Suppressor macrophage (primary cell): ENCODE data around the gene SRGAP2B.
"Not testable (repeated sequence)": the region's sequence is repeated elsewhere in the genome, so short reads cannot be mapped to it uniquely, and the experiment has no call there.

Experiments
- DNase-seq, 4 experiments: peaks; one replicate each; pipeline ENCODE4 v3.0.0-alpha.2; 2020 to 2022

The SRGAP2B gene

GRCh38 chr1:145041519-145041918, 53.6 kb downstream of the SRGAP2B start:
- not testable (repeated sequence) for DNase-seq

DNA sequence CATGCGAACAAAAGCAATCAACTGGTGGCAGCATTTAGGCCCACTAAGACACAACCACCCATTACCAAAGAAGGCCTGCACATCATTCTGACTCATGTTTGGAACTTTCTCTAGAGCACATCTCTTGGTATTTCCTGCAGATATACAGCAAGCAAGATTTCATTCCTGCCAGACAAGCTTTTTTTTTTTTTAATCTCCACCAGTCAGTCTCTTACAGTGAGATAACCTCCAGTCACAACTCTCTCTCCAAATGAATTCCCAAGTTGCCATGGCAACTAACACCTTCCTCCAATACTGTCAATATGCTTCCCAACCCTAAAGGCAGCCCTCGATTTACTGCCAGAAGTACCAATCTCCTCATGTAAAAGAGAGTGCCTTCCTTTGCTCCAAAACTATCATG, 59.1 kb downstream of the SRGAP2B start:
- not testable (repeated sequence) for DNase-seq

GRCh38 chr1:145033523-145033922, 61.6 kb downstream of the SRGAP2B start:
- not testable (repeated sequence) for DNase-seq

DNA sequence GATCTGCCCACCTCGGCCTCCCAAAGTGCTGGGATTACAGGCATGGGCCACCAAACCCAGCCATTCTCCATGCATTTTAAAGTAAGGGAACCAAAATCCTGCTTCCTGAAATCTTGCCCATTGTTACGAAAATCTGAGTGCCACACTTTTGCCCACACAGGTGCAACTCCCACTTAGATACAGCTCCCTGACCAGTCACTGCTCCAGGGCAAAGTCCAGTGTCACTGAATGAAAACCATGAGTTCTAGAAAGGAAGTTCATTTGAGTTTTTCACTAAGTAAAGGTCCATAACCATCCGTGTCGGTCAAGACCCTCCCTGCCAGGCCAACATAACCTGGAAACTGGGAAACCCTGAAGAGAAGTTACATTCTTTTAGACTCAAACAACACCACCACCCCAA, 67.9 kb downstream of the SRGAP2B start:
- DNase-seq = not testable (repeated sequence)

DNA sequence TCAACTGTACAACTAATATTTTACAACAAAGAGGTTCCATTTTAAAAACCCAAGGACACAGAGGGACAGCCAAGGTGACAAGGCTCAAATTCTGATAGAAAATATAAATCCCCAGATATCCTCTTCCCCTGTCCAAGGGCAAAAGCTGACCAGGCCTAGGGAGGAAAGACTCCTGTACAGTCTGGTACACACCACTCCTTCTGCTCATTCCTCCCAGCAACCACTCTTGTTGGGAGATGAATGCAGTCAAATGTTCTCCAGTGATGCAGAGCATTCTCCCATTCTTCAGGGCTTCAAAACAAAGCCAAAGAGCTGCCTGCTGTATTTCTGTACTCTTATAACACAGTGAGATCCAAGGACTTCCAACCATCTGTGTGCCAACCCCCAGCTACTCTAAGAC, 69.8 kb downstream of the SRGAP2B start:
- not testable (repeated sequence) for DNase-seq

GRCh38 chr1:145022259-145022658, 72.9 kb downstream of the SRGAP2B start:
- not testable (repeated sequence) for DNase-seq

DNA sequence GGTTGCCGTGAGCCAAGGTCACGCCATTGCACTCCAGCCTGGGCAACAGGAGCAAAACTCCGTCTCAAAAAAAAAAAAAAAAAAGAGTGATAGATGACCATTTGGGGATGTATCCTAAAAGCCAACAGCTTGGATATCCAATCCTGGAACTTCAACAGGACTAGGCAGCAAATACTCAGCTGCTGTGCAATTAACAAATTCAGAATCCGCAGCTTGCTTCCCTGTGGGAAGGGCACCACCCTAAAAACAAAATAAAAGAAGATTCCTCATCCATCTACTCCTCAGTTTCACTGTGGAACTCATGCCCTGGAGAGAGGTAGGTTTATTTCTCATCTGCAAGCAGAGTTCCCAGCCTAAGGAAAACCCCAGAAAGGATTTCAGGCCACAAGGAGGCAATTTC, 73.4 kb downstream of the SRGAP2B start:
- not testable (repeated sequence) for DNase-seq

DNA sequence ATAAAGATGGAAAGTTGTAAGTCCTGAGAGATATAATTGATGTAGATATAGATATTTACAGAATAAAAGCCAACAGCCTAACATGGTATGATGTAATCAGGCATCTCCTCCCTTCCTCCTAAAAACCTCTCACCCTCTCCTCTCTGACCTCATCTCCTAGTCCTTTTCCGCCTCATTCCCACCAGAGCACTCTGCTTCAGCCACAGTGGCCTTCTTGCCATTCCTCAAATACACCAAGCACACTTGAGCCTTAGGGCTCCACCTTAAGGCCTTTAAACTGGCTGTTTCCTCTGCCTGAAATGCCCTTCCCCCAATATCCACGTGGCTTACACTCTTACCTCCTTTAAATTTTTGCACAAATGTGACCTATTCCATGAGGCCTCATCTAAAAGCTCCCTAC, 75.4 kb downstream of the SRGAP2B start:
- DNase-seq = not testable (repeated sequence)

DNA sequence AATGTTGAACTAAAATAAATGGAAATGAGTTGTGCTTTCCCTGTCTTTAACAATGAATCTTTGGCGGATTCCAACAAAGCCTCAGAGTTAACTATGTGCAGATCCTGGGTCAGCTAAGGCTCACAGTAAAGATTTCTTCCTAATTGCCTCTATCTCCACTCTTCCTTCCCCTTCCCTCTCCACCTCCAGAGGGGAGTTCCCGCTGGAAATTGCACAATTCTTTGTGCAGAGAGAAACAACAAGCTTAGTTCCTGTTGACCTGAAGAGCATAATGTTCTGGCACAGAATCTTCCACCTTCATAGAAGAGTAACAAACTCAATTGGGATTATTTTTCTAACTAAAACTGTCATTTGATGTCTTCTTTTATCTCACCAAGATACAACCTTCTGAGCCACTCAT, 77.4 kb downstream of the SRGAP2B start:
- DNase-seq = peak; percentile 0 to 26 (median 14)

DNA sequence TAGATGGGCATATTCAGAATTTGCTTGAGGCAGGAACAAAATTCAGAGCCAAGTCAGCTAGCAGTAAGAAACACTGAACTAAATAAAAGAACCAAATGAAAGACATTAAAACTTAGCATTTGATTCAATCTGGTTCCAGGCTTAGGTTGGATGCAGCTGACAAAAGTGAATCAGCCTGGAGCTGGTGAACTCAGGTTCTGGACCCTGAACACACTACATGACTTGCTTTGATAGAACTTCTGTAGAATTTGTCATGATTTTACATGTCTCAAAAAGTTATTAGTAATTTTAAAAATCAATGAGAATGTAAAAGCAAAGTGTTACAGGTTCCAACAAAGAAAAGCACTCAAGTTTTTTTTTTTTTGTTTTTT, 78.7 kb downstream of the SRGAP2B start:
- DNase-seq = not testable (repeated sequence)

- DNase-seq = not testable (repeated sequence)
Observed at GRCh38 chr1:145015744-145016491, 79.2 kb downstream of the SRGAP2B start.

DNA sequence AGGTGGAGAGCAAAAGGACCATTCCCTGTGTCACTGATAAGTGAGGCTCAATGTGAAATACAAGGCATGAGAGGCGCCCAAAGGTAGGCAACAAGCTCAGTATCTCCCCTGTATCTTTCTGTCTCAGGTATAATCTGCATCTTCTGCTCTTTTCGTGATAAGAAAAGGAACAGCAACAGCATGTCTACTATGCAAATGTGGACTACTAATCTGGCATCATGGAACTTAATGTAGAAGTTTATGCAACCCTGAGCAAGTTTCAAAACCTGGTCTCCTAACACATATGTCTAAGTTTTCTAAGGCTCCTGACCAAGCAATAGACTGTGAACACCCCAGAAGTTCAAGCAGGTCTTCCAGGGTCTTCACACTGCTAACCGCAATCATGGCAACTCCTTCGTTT, 81.8 kb downstream of the SRGAP2B start:
- not testable (repeated sequence) for DNase-seq

DNA sequence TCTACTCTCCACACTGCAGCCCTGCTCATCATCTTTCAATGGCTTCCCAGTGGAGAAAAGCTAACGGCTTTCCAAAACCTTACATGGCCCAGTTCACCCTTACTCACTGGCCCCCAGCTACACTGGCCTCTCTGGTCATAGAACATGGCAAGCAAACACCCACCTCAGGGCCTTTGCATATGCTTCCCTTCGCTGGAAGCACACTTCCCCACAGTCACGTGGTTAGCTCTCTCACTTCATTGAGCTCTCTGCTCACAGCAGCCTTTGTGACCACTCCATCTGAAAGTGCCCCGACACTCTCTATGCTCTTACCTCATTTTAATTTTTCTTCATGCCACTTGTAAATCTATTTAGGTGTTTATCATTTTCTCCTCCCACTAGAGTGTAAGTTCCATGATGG, 83.3 kb downstream of the SRGAP2B start:
- DNase-seq = not testable (repeated sequence)

- DNase-seq = not testable (repeated sequence)
Observed at GRCh38 chr1:145010580-145010979, 84.5 kb downstream of the SRGAP2B start.

DNA sequence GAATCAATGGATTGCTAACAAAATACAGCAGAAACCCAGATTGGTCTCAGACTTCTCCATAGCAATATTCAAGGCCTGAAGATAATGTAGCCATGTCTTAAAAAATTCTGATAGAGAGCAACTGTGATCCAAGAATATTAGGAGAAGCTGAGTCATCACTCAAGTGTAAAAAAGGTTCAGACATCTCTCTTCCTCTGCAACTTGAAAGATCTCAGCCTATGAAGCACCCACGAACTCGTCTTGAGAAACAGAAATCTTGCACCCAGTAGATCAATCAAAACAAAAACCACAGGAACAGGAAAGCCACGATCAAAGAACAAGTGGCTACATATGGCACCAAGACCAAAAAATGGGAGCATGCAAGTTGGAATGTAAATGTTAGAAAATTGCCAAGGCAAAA, 85.2 kb downstream of the SRGAP2B start:
- DNase-seq = not testable (repeated sequence)

- not testable (repeated sequence) for DNase-seq
Observed at GRCh38 chr1:145008388-145008787, 86.7 kb downstream of the SRGAP2B start.

- not testable (repeated sequence) for DNase-seq
Observed at GRCh38 chr1:145005142-145005541, 90.0 kb downstream of the SRGAP2B start.

DNA sequence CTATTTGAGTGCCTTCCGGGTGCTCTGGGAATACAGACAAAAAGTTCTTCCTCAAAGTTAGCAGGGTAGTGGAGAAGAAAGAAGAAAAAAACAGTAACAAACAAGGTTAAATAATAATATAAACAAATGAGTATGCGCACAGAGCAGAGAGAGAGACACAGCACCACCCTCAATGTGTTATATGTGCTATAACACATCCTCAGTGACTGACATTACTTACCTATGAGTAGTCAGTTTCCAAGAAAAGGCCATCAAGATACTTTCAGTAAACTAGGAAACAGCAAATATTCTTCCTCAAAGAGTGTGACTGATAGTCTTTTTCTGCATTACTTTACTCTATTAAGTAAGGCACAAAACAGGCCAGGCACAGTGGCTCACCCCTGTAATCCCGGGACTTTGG, 93.7 kb downstream of the SRGAP2B start:
- DNase-seq = not testable (repeated sequence)

GRCh38 chr1:145000743-145001326, 94.3 kb downstream of the SRGAP2B start:
- not testable (repeated sequence) for DNase-seq

DNA sequence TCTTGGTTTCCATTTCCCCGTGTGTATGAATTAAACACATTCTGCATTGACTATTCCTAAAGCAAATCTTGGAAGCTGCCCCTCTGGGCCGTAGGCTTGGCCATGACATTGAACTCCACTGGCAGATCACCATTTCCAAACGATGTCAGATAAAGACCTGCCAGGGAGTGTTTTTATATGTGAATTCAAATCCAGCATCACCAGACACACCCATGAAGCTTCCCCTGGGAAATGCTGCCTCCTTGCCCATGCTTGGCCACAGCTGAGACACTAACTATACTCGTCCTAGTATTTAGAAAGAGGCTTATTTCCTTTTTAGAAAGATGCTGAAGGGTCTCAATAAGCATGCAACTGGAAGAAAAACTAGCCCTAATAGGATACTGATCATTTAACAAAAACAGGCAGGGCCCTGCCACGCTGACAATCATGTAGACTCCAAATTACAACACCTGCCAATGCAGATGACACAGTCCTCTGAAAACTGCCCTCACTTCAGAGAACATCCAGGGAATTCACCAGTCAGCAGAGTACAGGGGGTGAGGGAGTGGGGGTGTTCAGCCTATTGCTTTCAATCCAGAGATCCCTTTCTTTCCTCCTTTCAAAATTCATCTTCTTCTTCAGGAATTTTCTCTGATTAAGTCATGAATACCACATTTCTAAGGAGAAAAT, 94.9 kb downstream of the SRGAP2B start:
- DNase-seq = not testable (repeated sequence)

DNA sequence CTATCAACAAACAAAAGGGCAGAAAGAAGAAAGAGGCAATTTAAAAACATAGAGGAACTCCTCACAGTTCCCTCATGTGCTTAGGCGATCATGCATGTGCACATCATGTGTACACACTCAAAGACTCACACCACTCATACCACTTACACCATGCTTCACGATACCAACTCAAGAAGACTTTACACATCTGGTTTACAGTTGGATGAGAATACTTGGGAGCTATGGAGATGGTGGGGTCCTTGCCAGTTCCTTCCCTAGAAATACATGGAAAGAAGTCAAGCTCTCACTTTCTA, 96.2 kb downstream of the SRGAP2B start:
- not testable (repeated sequence) for DNase-seq

DNA sequence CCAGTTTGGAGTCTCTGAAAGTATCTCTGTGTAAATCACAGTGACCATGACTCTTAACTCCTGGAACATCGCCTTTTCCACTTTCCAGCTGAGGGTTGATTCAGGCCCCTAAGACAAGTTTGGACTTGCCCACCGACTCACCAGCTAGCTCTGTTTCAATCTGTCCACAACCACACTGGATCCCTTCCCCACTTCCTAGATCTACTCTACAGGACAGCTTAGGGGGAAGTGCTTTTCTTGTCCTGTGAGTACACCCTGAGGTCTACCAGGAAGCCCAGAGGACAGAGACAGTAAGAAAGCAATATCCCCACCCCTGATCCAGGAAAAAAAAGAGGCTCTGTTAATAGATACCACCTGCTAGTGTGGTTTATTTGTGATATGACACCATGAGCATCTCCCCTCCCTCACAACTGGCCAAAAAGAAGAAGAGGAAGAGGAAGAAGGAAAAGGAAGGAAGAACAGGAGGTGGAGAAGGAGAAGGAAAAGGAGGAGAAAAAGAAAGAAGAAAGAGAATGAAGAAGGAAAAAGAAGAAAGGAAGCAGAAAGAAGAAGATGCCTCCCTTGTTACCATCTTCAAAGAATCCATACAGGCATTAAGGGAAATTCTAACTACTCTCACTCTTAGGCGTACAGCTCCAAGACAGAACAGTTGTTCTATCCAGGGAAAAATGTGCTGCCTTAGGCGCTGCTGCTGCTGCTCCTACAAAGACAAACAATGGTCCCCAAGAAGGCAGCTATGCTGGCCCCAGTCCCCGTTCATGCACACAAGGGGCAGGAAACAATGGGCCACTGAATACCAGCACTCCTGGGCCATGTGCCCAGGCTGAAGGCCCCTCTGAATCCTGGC, 96.8 kb downstream of the SRGAP2B start:
- DNase-seq = not testable (repeated sequence)
